ENCODE data around the gene TMEM203. TPM values are rescaled to one million over a fixed set of nuclear protein-coding genes. Genes with fewer than 3 reads are reported as not detected.

TMEM203 gene
- total RNA-seq, 2 donors from 2014 or later: 21.3 to 21.4 TPM

- Mint-ChIP-seq H3K27me3 (no peaks in the 10 kb centered on the region), H3K4me1 (peaks cover 16% of the 10 kb centered on the region), H3K27ac (no peak overlapping the region), H3K4me3 (peak overlapping the region; percentile 1), H3K36me3 (ENCODE audit: low read depth) (no peaks in the 10 kb centered on the region)
- DNase-seq (no peak), ATAC-seq (no peak)
- H3K9me3 ChIP-seq (ENCODE audit: control insufficient read depth, low read length, poor library complexity, severe bottlenecking): no peaks in the 10 kb centered on the region
Observed at GRCh38 chr9:137198051-137198901, 7.2 kb downstream of the TMEM203 start.

GRCh38 chr9:137195525-137196220 is 9.8 kb downstream of the TMEM203 start:
- Mint-ChIP-seq H3K27me3 (no peaks in the 10 kb centered on the region), H3K4me1 (peaks cover 8% of the 10 kb centered on the region), H3K36me3 (ENCODE audit: low read depth) (no peaks in the 10 kb centered on the region), H3K4me3 (no peak overlapping the region), H3K27ac (no peak overlapping the region)
- H3K9me3 ChIP-seq (ENCODE audit: control insufficient read depth, low read length, poor library complexity, severe bottlenecking): no peaks in the 10 kb centered on the region
- DNase-seq (no peak), ATAC-seq (no peak)

- Mint-ChIP-seq H3K27ac (no peak overlapping the region), H3K4me1 (peaks cover 11% of the 10 kb centered on the region), H3K4me3 (no peak overlapping the region), H3K27me3 (no peaks in the 10 kb centered on the region), H3K36me3 (ENCODE audit: low read depth) (no peaks in the 10 kb centered on the region)
- ATAC-seq (no peak), DNase-seq (no peak)
- no peaks in the 10 kb centered on the region for H3K9me3 ChIP-seq (ENCODE audit: control insufficient read depth, low read length, poor library complexity, severe bottlenecking)
Observed at GRCh38 chr9:137194909-137195308, 10.5 kb downstream of the TMEM203 start.

GRCh38 chr9:137194388-137194787 is 11.1 kb downstream of the TMEM203 start:
- DNase-seq (no peak), ATAC-seq (no peak)
- Mint-ChIP-seq H3K4me1 (peaks cover 12% of the 10 kb centered on the region), H3K4me3 (no peak overlapping the region), H3K36me3 (ENCODE audit: low read depth) (no peaks in the 10 kb centered on the region), H3K27ac (no peak overlapping the region), H3K27me3 (no peaks in the 10 kb centered on the region)
- H3K9me3 ChIP-seq (ENCODE audit: control insufficient read depth, low read length, poor library complexity, severe bottlenecking): no peaks in the 10 kb centered on the region

GRCh38 chr9:137193771-137194170 is 11.7 kb downstream of the TMEM203 start:
- peaks cover 17% of the 10 kb centered on the region for H3K4me1 Mint-ChIP-seq
- H3K27me3 Mint-ChIP-seq: no peaks in the 10 kb centered on the region
- ATAC-seq (no peak), DNase-seq (no peak)
- no peak overlapping the region for H3K4me3 Mint-ChIP-seq
- no peaks in the 10 kb centered on the region for H3K36me3 Mint-ChIP-seq (ENCODE audit: low read depth)
- H3K9me3 ChIP-seq (ENCODE audit: control insufficient read depth, low read length, poor library complexity, severe bottlenecking): no peaks in the 10 kb centered on the region
- no peak overlapping the region for H3K27ac Mint-ChIP-seq

DNA sequence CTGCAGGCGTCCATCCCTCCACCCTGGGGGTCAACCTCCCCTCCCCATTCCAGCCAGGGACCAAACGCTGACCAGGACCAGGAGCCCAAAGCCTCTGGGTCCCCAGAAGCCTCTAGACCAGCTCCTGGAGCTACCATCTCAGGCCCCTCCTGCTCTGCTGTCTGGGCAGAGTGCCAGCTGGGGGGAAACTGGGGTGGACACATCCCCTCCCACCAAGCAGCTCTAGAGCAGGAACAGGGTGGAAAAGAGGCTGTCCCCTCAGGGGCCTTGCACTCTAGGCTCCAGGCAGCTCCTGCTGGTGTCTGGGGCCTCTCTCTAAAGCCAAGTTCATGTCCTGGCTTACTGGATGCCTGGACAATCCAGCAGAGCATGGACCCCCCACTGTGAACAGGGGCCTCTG is 12.6 kb downstream of the TMEM203 start:
- DNase-seq (no peak), ATAC-seq (no peak)
- H3K27ac Mint-ChIP-seq: no peak overlapping the region
- no peaks in the 10 kb centered on the region for H3K36me3 Mint-ChIP-seq (ENCODE audit: low read depth)
- peaks cover 21% of the 10 kb centered on the region for H3K4me1 Mint-ChIP-seq
- no peak overlapping the region for H3K4me3 Mint-ChIP-seq
- H3K9me3 ChIP-seq (ENCODE audit: control insufficient read depth, low read length, poor library complexity, severe bottlenecking): no peaks in the 10 kb centered on the region
- no peaks in the 10 kb centered on the region for H3K27me3 Mint-ChIP-seq

GRCh38 chr9:137192448-137192780 is 13.0 kb downstream of the TMEM203 start:
- Mint-ChIP-seq H3K4me1 (peaks cover 24% of the 10 kb centered on the region), H3K27ac (no peak overlapping the region), H3K36me3 (ENCODE audit: low read depth) (no peaks in the 10 kb centered on the region), H3K4me3 (no peak overlapping the region), H3K27me3 (no peaks in the 10 kb centered on the region)
- no peak for DNase-seq
- H3K9me3 ChIP-seq (ENCODE audit: control insufficient read depth, low read length, poor library complexity, severe bottlenecking): no peaks in the 10 kb centered on the region
- ATAC-seq: no peak

GRCh38 chr9:137191691-137192447 is 13.6 kb downstream of the TMEM203 start:
- Mint-ChIP-seq H3K4me3 (no peak overlapping the region), H3K27ac (no peak overlapping the region), H3K27me3 (no peaks in the 10 kb centered on the region)

GRCh38 chr9:137191245-137191644 is 14.2 kb downstream of the TMEM203 start:
- no peak for DNase-seq
- Mint-ChIP-seq H3K27ac (peak overlapping the region; percentile 82), H3K36me3 (ENCODE audit: low read depth) (no peaks in the 10 kb centered on the region), H3K27me3 (no peaks in the 10 kb centered on the region), H3K4me3 (peak overlapping the region; percentile 58), H3K4me1 (peaks cover 24% of the 10 kb centered on the region)
- no peak for ATAC-seq
- no peaks in the 10 kb centered on the region for H3K9me3 ChIP-seq (ENCODE audit: control insufficient read depth, low read length, poor library complexity, severe bottlenecking)

More at GRCh38 chr9:137191691-137192447, 13.6 kb downstream of the TMEM203 start:
- no peak for ATAC-seq
- peaks cover 24% of the 10 kb centered on the region for H3K4me1 Mint-ChIP-seq
- no peaks in the 10 kb centered on the region for H3K36me3 Mint-ChIP-seq (ENCODE audit: low read depth)
- DNase-seq: no peak
- H3K9me3 ChIP-seq (ENCODE audit: control insufficient read depth, low read length, poor library complexity, severe bottlenecking): no peaks in the 10 kb centered on the region

DNA sequence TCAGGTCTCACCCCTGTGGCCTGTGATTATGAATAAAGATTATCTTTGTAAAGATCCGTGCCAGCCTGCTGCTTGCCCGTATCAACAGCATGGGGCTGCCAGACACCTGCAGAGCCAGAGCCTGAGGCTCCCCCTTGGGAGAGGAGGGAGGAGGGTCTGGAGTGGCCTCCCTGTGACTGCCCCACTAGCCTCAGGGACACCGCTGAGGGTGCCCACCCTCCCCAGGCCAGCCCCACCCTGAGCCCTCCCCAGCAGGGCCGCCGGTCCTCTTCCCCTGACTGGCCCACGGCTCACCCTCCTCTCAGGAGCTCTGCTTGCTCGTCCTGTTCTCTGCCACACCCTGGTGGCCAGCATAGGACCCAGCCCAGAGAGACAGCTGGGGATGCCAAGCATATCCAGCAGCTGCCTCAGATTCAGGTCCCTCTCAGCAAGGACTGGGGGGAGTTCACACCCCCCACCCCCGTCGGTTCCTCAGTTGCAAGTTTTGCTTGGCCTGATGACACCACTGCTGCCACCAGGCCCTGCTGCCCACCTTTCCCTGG is 15.1 kb downstream of the TMEM203 start:
- H3K9me3 ChIP-seq (ENCODE audit: control insufficient read depth, low read length, poor library complexity, severe bottlenecking): no peaks in the 10 kb centered on the region
- Mint-ChIP-seq H3K4me1 (peaks cover 23% of the 10 kb centered on the region), H3K27me3 (no peaks in the 10 kb centered on the region), H3K36me3 (ENCODE audit: low read depth) (no peaks in the 10 kb centered on the region), H3K27ac (peak overlapping the region; percentile 82), H3K4me3 (peak overlapping the region; percentile 94)
- no peak for DNase-seq
- no peak for ATAC-seq

GRCh38 chr9:137189297-137190295 is 15.9 kb downstream of the TMEM203 start:
- no peak for ATAC-seq
- H3K36me3 Mint-ChIP-seq (ENCODE audit: low read depth): no peaks in the 10 kb centered on the region
- peaks cover 22% of the 10 kb centered on the region for H3K4me1 Mint-ChIP-seq

More at GRCh38 chr9:137189297-137190295, 15.9 kb downstream of the TMEM203 start:
- DNase-seq: no peak
- no peaks in the 10 kb centered on the region for H3K27me3 Mint-ChIP-seq
- H3K4me3 Mint-ChIP-seq: peak overlapping the region; percentile 94
- H3K27ac Mint-ChIP-seq: peak overlapping the region; percentile 89
- no peaks in the 10 kb centered on the region for H3K9me3 ChIP-seq (ENCODE audit: control insufficient read depth, low read length, poor library complexity, severe bottlenecking)

Data from T-helper 17 cell (primary cell).